ENCODE results near the gene HCK. TPM values are rescaled to one million over a fixed set of nuclear protein-coding genes. Genes with fewer than 3 reads are reported as not detected.

HCK gene
- total and polyA plus RNA-seq, 4 donors: 18.5 to 304 (median 61.2) TPM

GRCh38 chr20:32110173-32110704 is 58.2 kb downstream of the HCK start:
- TF ChIP-seq CTCF (IDR thresholded peaks at IDR 0.05; ENCODE audit: control extremely low read depth, extremely low read depth): no peak
- peaks cover 0 to 7% (median under 1%) of the 10 kb centered on the region in 4 donors for H3K36me3 ChIP-seq (ENCODE audit: control insufficient read depth in 4 of 4, insufficient read depth in 4 of 4, low read length in 4 of 4)
- peaks cover 0 to 11% (median 7%) of the 10 kb centered on the region in 5 donors for H3K4me1 ChIP-seq (ENCODE audit: control insufficient read depth in 5 of 5, insufficient read depth in 5 of 5, low read length in 5 of 5)
- no peaks in the 10 kb centered on the region for H3K27me3 ChIP-seq (ENCODE audit: control insufficient read depth in 3 of 3, insufficient read depth in 3 of 3, low read length in 2 of 3)
- peak overlapping the region; percentile 95 for H3K4me3 ChIP-seq
- ATAC-seq (ENCODE audit: insufficient read depth, low FRiP score) (no peak), DNase-seq (peak in 1 of 3 donors; percentile 6)
- 3 to 6% methylated on average over 8 of the region's 8 CpGs for WGBS, 2 donors
- H3K27ac ChIP-seq (ENCODE audit: low read depth in 1 of 2, low read length in 1 of 2): peak overlapping the region; percentile 90 to 100
- peaks cover 0 to 2% (median 0%) of the 10 kb centered on the region in 4 donors for H3K9me3 ChIP-seq (ENCODE audit: control insufficient read depth in 4 of 4, insufficient read depth in 3 of 4, low read length in 3 of 4)
- peak overlapping the region; percentile 95 to 98 for H3K9ac ChIP-seq (ENCODE audit: insufficient read depth in 1 of 2, low read length in 2 of 2)

DNA sequence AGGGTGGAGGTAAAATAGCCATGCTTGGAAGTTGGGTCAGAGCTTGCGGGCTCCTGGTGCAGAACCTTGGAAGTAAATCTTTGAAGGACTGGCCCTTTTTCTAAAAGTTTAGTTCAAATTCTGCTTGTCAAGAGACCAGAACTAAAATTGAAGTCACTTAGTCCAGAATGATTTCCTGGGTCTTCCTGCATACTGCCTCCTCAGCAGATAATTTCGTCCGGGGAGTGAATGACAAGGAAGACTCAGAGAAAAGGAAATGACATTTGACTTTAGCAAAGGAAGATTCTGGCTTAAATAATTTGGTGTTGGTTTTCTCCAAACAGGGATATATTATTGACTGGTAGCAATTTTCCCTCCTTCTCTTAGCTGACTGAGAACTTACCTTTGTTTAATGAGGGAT is 58.7 kb downstream of the HCK start:
- Histone ChIP-seq H3K4me1 (ENCODE audit: control insufficient read depth in 5 of 5, insufficient read depth in 5 of 5, low read length in 5 of 5) (peaks cover 0 to 11% (median 7%) of the 10 kb centered on the region in 5 donors), H3K4me3 (no peak overlapping the region)
- DNase-seq: no peak

DNA sequence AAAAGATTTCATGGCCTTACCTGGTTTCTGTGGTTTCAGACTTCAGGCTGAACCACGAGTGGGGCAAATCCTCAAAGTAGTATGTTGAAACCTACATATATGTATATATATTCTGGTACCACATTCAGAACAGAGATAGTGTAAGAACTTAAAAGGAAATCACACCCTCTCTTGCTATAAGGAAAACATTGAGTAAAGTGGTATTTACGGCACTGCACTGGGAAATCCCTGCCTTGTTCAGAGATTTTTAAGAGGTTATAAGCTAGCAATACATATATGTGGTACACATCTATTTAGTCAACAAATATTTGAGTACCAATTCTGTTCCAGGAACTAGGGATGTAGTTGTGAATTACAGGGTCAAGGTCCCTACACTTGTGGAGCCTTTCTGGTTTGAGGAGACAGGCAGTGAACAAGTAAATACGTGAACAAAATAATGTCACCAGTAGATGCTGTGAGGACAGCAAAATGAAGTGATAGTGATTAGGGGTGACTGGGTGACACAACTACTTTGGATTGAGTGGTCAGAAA is 59.2 kb downstream of the HCK start:
- peaks cover 0 to 7% (median 2%) of the 10 kb centered on the region in 4 donors for H3K36me3 ChIP-seq (ENCODE audit: control insufficient read depth in 4 of 4, insufficient read depth in 4 of 4, low read length in 4 of 4)
- no peak for TF ChIP-seq CTCF (IDR thresholded peaks at IDR 0.05; ENCODE audit: control extremely low read depth, extremely low read depth)
- H3K4me1 ChIP-seq (ENCODE audit: control insufficient read depth in 5 of 5, insufficient read depth in 5 of 5, low read length in 5 of 5): peaks cover 0 to 11% (median 7%) of the 10 kb centered on the region in 5 donors
- H3K27ac ChIP-seq (ENCODE audit: low read depth in 1 of 2, low read length in 1 of 2): no peak overlapping the region
- 36 to 52% methylated on average over 3 of the region's 3 CpGs for WGBS, 2 donors
- ATAC-seq (ENCODE audit: insufficient read depth, low FRiP score) (no peak), DNase-seq (no peak)
- H3K27me3 ChIP-seq (ENCODE audit: control insufficient read depth in 3 of 3, insufficient read depth in 3 of 3, low read length in 2 of 3): no peaks in the 10 kb centered on the region
- H3K9ac ChIP-seq (ENCODE audit: insufficient read depth in 1 of 2, low read length in 2 of 2): no peak overlapping the region
- no peak overlapping the region for H3K4me3 ChIP-seq
- peaks cover 0 to 2% (median 0%) of the 10 kb centered on the region in 4 donors for H3K9me3 ChIP-seq (ENCODE audit: control insufficient read depth in 4 of 4, insufficient read depth in 3 of 4, low read length in 3 of 4)

More for the DNA sequence above, 58.7 kb downstream of the HCK start:
- H3K9me3 ChIP-seq (ENCODE audit: control insufficient read depth in 4 of 4, insufficient read depth in 3 of 4, low read length in 3 of 4): peaks cover 0 to 2% (median 0%) of the 10 kb centered on the region in 4 donors
- peaks cover 0 to 7% (median 2%) of the 10 kb centered on the region in 4 donors for H3K36me3 ChIP-seq (ENCODE audit: control insufficient read depth in 4 of 4, insufficient read depth in 4 of 4, low read length in 4 of 4)
- H3K9ac ChIP-seq (ENCODE audit: insufficient read depth in 1 of 2, low read length in 2 of 2): peak overlapping the region; percentile 95 to 98
- no peak for ATAC-seq (ENCODE audit: insufficient read depth, low FRiP score)
- 49 to 66% methylated on average over 3 of the region's 3 CpGs for WGBS, 2 donors
- H3K27me3 ChIP-seq (ENCODE audit: control insufficient read depth in 3 of 3, insufficient read depth in 3 of 3, low read length in 2 of 3): no peaks in the 10 kb centered on the region
- H3K27ac ChIP-seq (ENCODE audit: low read depth in 1 of 2, low read length in 1 of 2): no peak overlapping the region
- no peak for TF ChIP-seq CTCF (IDR thresholded peaks at IDR 0.05; ENCODE audit: control extremely low read depth, extremely low read depth)

All from lung (tissue), 12 donors.